K562 (cell line): ENCODE data around the gene CNTROB. TPM values are rescaled to one million over a fixed set of nuclear protein-coding genes. Genes with fewer than 3 reads are reported as not detected.
A peak's percentile ranks its signal among the peaks of the same experiment; 100 is the strongest.

Experiments used
- AFF1 ChIP-seq, 2 experiments: fragments of 450-650 bp; IDR thresholded peaks; 2 replicates each; pipeline ENCODE4 v1.6.1; 2018; ENCODE audit warnings: mild to moderate bottlenecking in 2 of 2, low read depth in 1 of 2; ENCODE audit not compliant: partially characterized antibody in 2 of 2
- ATF1 ChIP-seq, 2 experiments: fragments of 450-650 bp in 1 of 2; IDR thresholded peaks; 2 replicates each; pipeline ENCODE4 v1.6.1; 2016; ENCODE audit warnings: missing compliant biosample characterization in 1 of 2, missing genetic modification characterization in 1 of 2
- BRCA1 ChIP-seq, 2 experiments: fragments of 450-650 bp in 1 of 2; sonication (generic) in 1 of 2; formaldehyde crosslinking in 1 of 2; IDR thresholded peaks; 2 replicates each; pipeline versions ENCODE4 v1.5.0 to v1.6.1; 2017 to 2020; ENCODE audit warnings: mild to moderate bottlenecking in 1 of 2, missing genetic modification reagents in 1 of 2
- CREB5 ChIP-seq: fragments of 250-450 bp; sonication (Bioruptor Pico); IDR thresholded peaks from 2 replicates; pipeline ENCODE4 v1.5.0; 2020; ENCODE audit warnings: mild to moderate bottlenecking
- E2F4 ChIP-seq: sonication (generic); formaldehyde crosslinking; IDR thresholded peaks from 2 replicates; pipeline ENCODE4 v1.8.0; 2022; ENCODE audit warnings: mild to moderate bottlenecking, low read depth, missing genetic modification reagents
- ESRRA ChIP-seq: fragments of 450-650 bp; IDR thresholded peaks from 2 replicates; pipeline ENCODE4 v1.6.1; 2014; ENCODE audit warnings: low read depth, mild to moderate bottlenecking, moderate library complexity, borderline replicate concordance
- FIP1L1 ChIP-seq: fragments of 200-400 bp; formaldehyde crosslinking; IDR thresholded peaks from 2 replicates; pipeline ENCODE4 v1.6.1; 2018; ENCODE audit warnings: mild to moderate bottlenecking, low read depth, low read length; ENCODE audit not compliant: poor library complexity, severe bottlenecking
- FOXP1 ChIP-seq: sonication (generic); formaldehyde crosslinking; IDR thresholded peaks from 2 replicates; pipeline ENCODE4 v1.8.0; 2022; ENCODE audit warnings: mild to moderate bottlenecking, missing genetic modification reagents
- GABPB2 ChIP-seq: fragments of 250-450 bp; sonication (Bioruptor Pico); conservative IDR thresholded peaks from 2 replicates; pipeline ENCODE4 v1.5.1; 2021; ENCODE audit warnings: mild to moderate bottlenecking
- GTF2F1 ChIP-seq: IDR thresholded peaks from 2 replicates; pipeline ENCODE4 v1.6.1; 2011; ENCODE audit warnings: low read depth, low read length, improper control_type of control experiment
- MCM2 ChIP-seq: fragments of 450-650 bp; IDR thresholded peaks from 2 replicates; pipeline ENCODE4 v1.6.1; 2017; ENCODE audit warnings: low read depth, mild to moderate bottlenecking
- NCOA1 ChIP-seq: fragments of 450-650 bp; IDR thresholded peaks from 2 replicates; pipeline ENCODE4 v1.6.1; 2016; ENCODE audit warnings: low read depth
- NFXL1 ChIP-seq: fragments of 450-650 bp; formaldehyde crosslinking; IDR thresholded peaks from 2 replicates; pipeline ENCODE4 v1.4.0; 2021; ENCODE audit warnings: mild to moderate bottlenecking
- PCBP2 ChIP-seq: fragments of 200-400 bp; formaldehyde crosslinking; IDR thresholded peaks from 2 replicates; pipeline ENCODE4 v1.6.1; 2018; ENCODE audit warnings: low read length, low read depth, mild to moderate bottlenecking, moderate library complexity; ENCODE audit not compliant: poor library complexity, severe bottlenecking
- PTBP1 ChIP-seq: fragments of 200-400 bp; formaldehyde crosslinking; IDR thresholded peaks from 2 replicates; pipeline ENCODE4 v1.6.1; 2017; ENCODE audit warnings: low read depth, low read length
- RBBP5 ChIP-seq: fragments of 200-600 bp; sonication (generic); IDR thresholded peaks from 2 replicates; pipeline ENCODE4 v1.6.1; 2012; ENCODE audit warnings: borderline replicate concordance, mild to moderate bottlenecking, low read length, control low read depth, inconsistent platforms; ENCODE audit not compliant: insufficient read depth, poor library complexity, severe bottlenecking
- ZNF224 ChIP-seq: sonication (generic); formaldehyde crosslinking; IDR thresholded peaks from 2 replicates; pipeline ENCODE4 v1.8.0; 2022; ENCODE audit warnings: mild to moderate bottlenecking, missing genetic modification reagents
- ZNF507 ChIP-seq: conservative IDR thresholded peaks from 2 replicates; pipeline ENCODE4 v1.6.1; 2017; ENCODE audit warnings: missing genetic modification characterization, missing compliant biosample characterization
- ZNF785 ChIP-seq: fragments of 250-450 bp; sonication (Bioruptor Pico); IDR thresholded peaks from 2 replicates; pipeline ENCODE4 v1.4.0; 2020; ENCODE audit warnings: mild to moderate bottlenecking
- polyA plus RNA-seq, 8 experiments: library from polyadenylated mRNA; depleted of rRNA in 4 of 8; stranded (reverse) in 5 of 8; unstranded in 3 of 8; fragments of >200 nt; fragmentation: Nextera tagmentation in 2 of 8; fragmentation: Illumina TruSeq in 1 of 8; extraction: Ambion mirVana in 2 of 8; extraction: Trizol in 1 of 8; gene quantifications; 2 replicates each; pipeline versions ENCODE4 v1.2.1 to v1.2.3, GENCODE V29; 2011 to 2014; ENCODE audit warnings: inconsistent platforms in 1 of 8, missing spikeins in 1 of 8
- total RNA-seq, 7 experiments: library from RNA; depleted of rRNA in 6 of 7; stranded (reverse); fragments of >200 nt in 6 of 7; fragmentation: Illumina TruSeq in 2 of 7; extraction: Trizol in 2 of 7; gene quantifications; 2 replicates each; pipeline versions ENCODE4 v1.2.1 to v1.2.3, GENCODE V29; 2011 to 2021; ENCODE audit warnings: low replicate concordance in 1 of 7

CNTROB gene
- total and polyA plus RNA-seq, 9 of the 15 experiments (the other 6 are each of a cell fraction or from before 2014, with no cell fraction given) = 1.9 to 33.3 (median 23.0) TPM

- TF ChIP-seq AFF1 (IDR thresholded peaks at IDR 0.05; ENCODE audit: low read depth in 1 of 2, partially characterized antibody in 2 of 2) (no peak), FIP1L1 (no peak), GABPB2 (no peak), ESRRA (no peak), FOXP1 (CRISPR knock-in tag) (no peak), ATF1 (CRISPR knock-in tag; IDR thresholded peaks at IDR 0.05) (no peak), ATF1 (tag; IDR thresholded peaks at IDR 0.05) (peak; percentile 19; the same call in 1 of the 2 replicates), ZNF507 (no peak), BRCA1 (IDR thresholded peaks at IDR 0.05) (no peak), BRCA1 (CRISPR knock-in tag; IDR thresholded peaks at IDR 0.05) (no peak), PCBP2 (no peak), PTBP1 (no peak), RBBP5 (peak; percentile 45), NCOA1 (no peak), CREB5 (CRISPR knock-in tag) (no peak), ZNF224 (CRISPR knock-in tag) (no peak), GTF2F1 (no peak), MCM2 (no peak), ZNF785 (CRISPR knock-in tag) (no peak), E2F4 (no peak), NFXL1 (CRISPR knock-in tag) (no peak)
Measured at GRCh38 chr17:7885367-7886226, 46.4 kb upstream of the CNTROB start (continued).
